Measurements from ENCODE around the gene TNS1. TPM values are rescaled to one million over a fixed set of nuclear protein-coding genes. Genes with fewer than 3 reads are reported as not detected.
"Not testable (repeated sequence)": the region's sequence is repeated elsewhere in the genome, so short reads cannot be mapped to it uniquely, and the experiment has no call there.

TNS1 gene
- total RNA-seq, 4 donors from 2014 or later = 23.1 to 156 (median 81.1) TPM

DNA sequence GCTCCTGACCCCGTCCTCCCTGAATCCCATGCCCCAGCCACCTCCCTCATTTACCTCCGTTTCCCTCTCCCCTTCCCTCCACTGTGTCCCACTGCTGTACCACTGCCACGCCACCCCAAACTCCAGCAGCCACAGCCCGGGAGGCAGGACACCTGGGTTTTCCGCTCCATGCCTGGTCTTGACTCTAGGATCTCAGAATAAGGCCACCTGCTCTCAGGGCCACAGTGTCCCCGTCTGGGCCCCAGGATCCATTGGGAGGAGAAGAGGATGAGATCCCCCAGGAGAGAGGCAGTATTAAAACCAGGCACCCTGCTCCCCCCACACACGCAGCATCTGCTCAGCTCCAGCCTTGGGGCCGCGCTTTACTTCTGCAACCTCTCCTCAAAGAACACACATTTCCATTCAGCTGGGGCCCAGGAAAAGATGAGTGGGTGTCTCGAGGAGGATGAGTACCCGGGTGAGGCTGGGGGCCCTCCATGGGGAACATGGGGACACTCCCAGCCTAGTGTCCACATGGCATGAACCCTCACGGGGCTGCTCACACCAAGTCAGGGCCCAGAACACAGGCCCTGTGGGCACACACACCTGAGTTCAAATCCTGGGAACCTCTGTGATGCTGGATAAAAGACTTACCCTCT lies 32.8 kb upstream of the TNS1 start:
- TF ChIP-seq, protein P1, sequence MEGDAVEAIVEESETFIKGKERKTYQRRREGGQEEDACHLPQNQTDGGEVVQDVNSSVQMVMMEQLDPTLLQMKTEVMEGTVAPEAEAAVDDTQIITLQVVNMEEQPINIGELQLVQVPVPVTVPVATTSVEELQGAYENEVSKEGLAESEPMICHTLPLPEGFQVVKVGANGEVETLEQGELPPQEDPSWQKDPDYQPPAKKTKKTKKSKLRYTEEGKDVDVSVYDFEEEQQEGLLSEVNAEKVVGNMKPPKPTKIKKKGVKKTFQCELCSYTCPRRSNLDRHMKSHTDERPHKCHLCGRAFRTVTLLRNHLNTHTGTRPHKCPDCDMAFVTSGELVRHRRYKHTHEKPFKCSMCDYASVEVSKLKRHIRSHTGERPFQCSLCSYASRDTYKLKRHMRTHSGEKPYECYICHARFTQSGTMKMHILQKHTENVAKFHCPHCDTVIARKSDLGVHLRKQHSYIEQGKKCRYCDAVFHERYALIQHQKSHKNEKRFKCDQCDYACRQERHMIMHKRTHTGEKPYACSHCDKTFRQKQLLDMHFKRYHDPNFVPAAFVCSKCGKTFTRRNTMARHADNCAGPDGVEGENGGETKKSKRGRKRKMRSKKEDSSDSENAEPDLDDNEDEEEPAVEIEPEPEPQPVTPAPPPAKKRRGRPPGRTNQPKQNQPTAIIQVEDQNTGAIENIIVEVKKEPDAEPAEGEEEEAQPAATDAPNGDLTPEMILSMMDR (IDR thresholded peaks at IDR 0.05) = no peak
- no peak for TF ChIP-seq POLR2A (IDR thresholded peaks at IDR 0.05)
- no peaks in the 10 kb centered on the region for H3K9me3 ChIP-seq
- DNase-seq = peak in 1 of 3 donors; percentile 40
- no peak overlapping the region for H3K4me3 ChIP-seq
- H3K4me1 ChIP-seq = peaks cover 0 to 4% (median 0%) of the 10 kb centered on the region in 4 donors
- H3K36me3 ChIP-seq = no peaks in the 10 kb centered on the region
- H3K27me3 ChIP-seq = no peaks in the 10 kb centered on the region
- no peak overlapping the region for H3K27ac ChIP-seq

DNA sequence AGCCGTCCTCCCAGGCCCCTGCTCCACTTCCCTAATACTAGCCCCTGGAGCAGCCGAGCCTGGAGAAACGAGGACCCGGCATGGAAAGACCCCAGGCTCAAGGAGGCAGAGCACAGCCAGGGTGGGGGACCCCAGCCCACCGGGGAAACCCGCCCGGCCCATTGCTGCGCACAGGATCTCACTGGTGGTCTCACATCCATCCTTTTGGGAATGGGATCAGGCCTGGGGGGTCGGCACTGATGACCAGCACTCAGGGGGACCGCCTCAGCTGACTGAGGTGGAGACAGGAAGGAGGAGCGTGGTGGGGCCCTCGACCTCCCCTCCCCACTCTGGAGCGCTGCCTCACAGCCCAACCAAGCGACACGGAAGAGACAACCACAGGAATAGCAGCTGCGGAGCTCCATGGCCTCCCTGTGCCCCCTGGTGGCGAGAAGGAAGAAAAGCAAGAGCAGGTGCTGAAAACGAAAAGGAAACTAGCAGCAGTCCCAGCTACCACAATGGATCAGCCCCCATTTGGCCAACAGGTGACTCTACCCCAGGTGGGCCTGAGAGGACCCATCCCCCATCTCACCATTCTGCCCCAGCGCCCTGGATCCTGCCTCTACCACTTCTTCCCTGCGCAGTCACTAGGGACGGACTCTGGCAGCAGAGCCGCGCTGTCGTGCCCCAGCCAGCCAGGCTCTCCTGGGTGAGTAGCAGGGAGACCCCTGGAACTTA lies 31.9 kb upstream of the TNS1 start:
- not testable (repeated sequence) for H3K9me3 ChIP-seq, H3K27me3 ChIP-seq, H3K27ac ChIP-seq, H3K36me3 ChIP-seq, H3K4me1 ChIP-seq
- H3K4me3 ChIP-seq = peak overlapping the region; percentile 7 to 39 (median 22)
- TF ChIP-seq, protein P1 (IDR thresholded peaks at IDR 0.05) = peak in 5 of 6 experiments; percentile 19 to 69 (median 57)
- peak in 2 of 3 donors; percentile 27 to 77 for DNase-seq

DNA sequence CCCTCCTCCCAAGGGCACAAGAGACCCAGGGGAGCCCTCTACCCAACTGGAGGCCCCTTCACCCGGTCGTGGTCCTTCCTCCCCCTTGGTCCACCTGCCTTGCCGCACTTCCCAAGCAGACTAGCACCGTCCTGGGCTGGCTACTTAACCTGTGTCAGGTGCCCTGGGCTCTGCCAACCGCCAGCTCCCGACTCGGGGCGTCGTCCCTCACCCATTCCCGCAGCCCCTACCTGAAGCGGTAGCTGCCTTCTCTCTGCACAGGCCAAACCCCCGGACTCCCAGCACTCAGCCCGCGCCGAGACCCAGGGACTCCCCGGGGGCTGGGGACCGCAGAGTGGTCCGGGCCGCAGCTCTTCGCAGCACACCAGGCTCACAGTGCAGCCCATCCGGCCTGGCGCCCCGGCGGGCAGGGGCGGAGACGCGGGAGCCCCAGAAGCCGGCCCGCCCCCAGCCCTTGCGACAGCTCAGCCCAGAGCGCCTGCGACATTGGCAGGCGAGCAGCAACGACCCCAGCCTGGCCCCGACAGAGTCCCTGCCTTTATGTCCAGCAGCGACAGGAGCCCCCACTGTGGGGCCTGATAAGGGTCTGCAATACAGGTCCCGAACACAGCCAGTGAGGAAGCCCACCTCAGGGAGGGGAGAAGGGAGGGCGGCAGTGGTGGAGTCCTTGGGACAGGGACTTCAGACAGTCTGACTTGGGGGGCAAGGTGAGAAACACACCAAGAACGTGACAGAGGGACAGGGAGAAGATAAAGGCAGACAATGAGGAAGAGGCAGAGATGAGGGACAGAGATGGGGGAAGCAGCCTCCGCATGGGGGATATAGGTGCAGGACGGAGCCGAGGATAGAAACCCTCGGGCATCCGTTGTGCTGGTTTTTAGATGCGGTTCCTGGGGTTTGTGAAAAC lies 31.0 kb upstream of the TNS1 start:
- no peak for TF ChIP-seq POLR2A (IDR thresholded peaks at IDR 0.05)
- TF ChIP-seq, protein P1 (IDR thresholded peaks at IDR 0.05) = no peak
- no peaks in the 10 kb centered on the region for H3K9me3 ChIP-seq
- peaks cover 0 to 4% (median 0%) of the 10 kb centered on the region in 4 donors for H3K4me1 ChIP-seq
- H3K4me3 ChIP-seq = peak overlapping the region in 3 of 4 donors; percentile 20 to 39 (median 23)
- DNase-seq = peak in 1 of 3 donors; percentile 40
- H3K27me3 ChIP-seq = no peaks in the 10 kb centered on the region
- H3K36me3 ChIP-seq = no peaks in the 10 kb centered on the region
- H3K27ac ChIP-seq = no peak overlapping the region

DNA sequence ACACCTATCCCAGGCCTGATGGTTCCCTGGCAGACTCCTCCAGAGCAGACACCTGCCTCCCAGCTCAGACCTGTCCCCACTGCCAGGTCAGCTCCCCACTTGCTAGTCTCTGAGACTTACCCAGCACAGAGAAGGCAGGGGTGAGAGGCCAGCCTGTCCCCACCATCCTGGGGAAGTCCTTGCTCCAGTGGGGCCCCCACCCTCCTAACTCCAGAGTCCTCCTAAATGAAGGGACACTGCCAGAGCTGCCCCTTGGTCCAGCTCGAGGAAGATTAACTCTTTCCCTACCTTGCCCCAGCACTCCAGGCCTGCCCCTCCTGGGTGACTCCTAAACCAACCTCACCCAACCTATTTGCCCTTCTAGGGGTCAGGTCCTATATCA lies 30.4 kb upstream of the TNS1 start:
- Histone ChIP-seq H3K36me3 (no peaks in the 10 kb centered on the region), H3K27ac (no peak overlapping the region), H3K4me1 (peaks cover 0 to 4% (median 0%) of the 10 kb centered on the region in 4 donors), H3K9me3 (no peaks in the 10 kb centered on the region), H3K4me3 (no peak overlapping the region), H3K27me3 (no peaks in the 10 kb centered on the region)
- TF ChIP-seq, protein P1 (IDR thresholded peaks at IDR 0.05) = no peak
- no peak for TF ChIP-seq POLR2A (IDR thresholded peaks at IDR 0.05)
- peak in 1 of 3 donors; percentile 19 for DNase-seq

DNA sequence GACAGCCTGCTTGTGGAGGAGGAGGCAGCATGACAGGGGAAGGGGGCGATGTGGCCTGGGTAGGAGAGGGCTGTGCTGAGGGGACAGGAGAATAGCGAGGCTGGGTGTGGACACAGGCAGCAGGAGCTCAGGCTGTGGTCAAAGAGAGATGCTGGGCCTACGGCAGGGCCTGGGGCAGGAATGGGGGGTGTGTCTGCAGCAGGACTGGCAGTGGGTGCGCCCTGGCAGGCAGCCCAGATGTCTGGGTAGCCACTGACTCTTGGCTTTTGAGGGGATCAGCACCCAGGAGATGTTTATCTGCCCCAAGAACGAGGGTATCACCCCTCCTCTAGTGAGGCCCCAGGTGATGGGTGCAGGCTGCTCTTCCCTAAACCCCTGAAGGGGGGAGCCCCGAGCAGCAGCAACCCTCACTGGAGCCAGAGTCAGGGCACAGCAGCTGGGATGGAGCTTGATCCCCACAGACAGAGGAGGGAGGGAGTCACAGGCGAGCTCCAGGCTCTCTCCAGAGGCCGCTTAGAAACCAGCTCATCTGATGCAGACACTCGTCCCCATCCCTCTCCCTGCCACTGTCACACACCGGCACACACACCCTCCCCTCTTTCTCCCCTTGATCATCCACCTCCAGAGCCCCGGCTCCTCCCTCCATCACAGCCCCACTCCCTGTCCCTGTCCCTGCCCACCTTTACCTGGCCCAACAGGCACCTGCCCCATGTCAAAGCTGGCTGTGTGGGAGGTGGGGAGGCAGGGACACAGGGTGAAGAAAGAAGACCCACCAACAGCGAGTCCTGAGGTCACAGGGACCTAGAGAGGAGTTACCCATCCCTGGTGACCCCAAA lies 29.8 kb upstream of the TNS1 start:
- Histone ChIP-seq H3K9me3 (no peaks in the 10 kb centered on the region), H3K36me3 (no peaks in the 10 kb centered on the region), H3K4me1 (peaks cover 0 to 4% (median 0%) of the 10 kb centered on the region in 4 donors), H3K27me3 (no peaks in the 10 kb centered on the region), H3K4me3 (no peak overlapping the region), H3K27ac (no peak overlapping the region)
- DNase-seq = peak in 1 of 3 donors; percentile 38
- TF ChIP-seq POLR2A (IDR thresholded peaks at IDR 0.05) = no peak
- TF ChIP-seq, protein P1 (IDR thresholded peaks at IDR 0.05) = no peak

Data from Peyer's patch (tissue), 4 donors.